Activated naive CD8-positive, alpha-beta T cell treated with anti-CD3 and anti-CD28 coated beads, Interleukin-2, amount 50 U/mL, for 24 hours (primary cell): ENCODE measurements around the gene SRP72.

ENCODE experiments used
- ATAC-seq: fragments of 150-1000 bp; cut with Tn5 transposase; one replicate; pipeline ENCODE4 v1.10.0; 2021
- DNase-seq: peaks from one replicate; pipeline ENCODE4 v3.0.0; 2021
- H3K27ac Mint-ChIP-seq: one replicate; pipeline ENCODE4 v1.8.0; 2021; ENCODE audit warnings: mild to moderate bottlenecking, mixed read lengths
- H3K27me3 Mint-ChIP-seq: one replicate; pipeline ENCODE4 v1.8.0; 2021; ENCODE audit warnings: mixed read lengths
- H3K36me3 Mint-ChIP-seq: one replicate; pipeline ENCODE4 v1.8.0; 2021; ENCODE audit warnings: low read depth, mixed read lengths
- H3K4me1 Mint-ChIP-seq: one replicate; pipeline ENCODE4 v1.8.0; 2021; ENCODE audit warnings: mixed read lengths
- H3K4me3 Mint-ChIP-seq: one replicate; pipeline ENCODE4 v1.8.0; 2021; ENCODE audit warnings: mild to moderate bottlenecking, moderate library complexity, mixed read lengths
- H3K9me3 Mint-ChIP-seq: one replicate; pipeline ENCODE4 v1.8.0; 2021; ENCODE audit warnings: mixed read lengths

The SRP72 gene

GRCh38 chr4:56550642-56551041, 83.2 kb downstream of the SRP72 start:
- Mint-ChIP-seq H3K27me3 (no peaks in the 10 kb centered on the region), H3K4me1 (peaks cover 5% of the 10 kb centered on the region), H3K9me3 (no peaks in the 10 kb centered on the region), H3K36me3 (no peaks in the 10 kb centered on the region), H3K4me3 (no peak overlapping the region), H3K27ac (no peak overlapping the region)
- ATAC-seq: no peak
- no peak for DNase-seq

DNA sequence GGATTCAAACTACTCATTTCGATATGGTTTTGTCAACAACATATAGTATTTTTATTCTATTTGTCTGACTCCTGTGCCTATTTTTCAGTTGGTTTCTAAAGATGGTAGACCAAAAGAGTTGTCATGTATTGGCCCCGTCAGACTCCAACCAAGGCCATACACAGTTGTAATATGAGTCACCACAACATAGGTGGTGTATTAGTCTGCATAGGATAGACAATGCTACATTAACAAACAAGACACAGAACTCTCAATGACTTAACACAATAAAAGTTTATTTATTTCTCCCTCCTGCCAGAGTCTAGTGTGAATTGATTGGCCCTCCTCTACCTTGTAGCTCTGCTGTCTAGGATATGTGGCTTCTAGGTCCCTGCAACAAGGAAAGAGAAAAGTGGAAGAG, 84.1 kb downstream of the SRP72 start:
- H3K36me3 Mint-ChIP-seq: no peaks in the 10 kb centered on the region
- H3K9me3 Mint-ChIP-seq: no peaks in the 10 kb centered on the region
- H3K4me3 Mint-ChIP-seq: no peak overlapping the region
- H3K4me1 Mint-ChIP-seq: peaks cover 5% of the 10 kb centered on the region
- no peak for DNase-seq
- no peaks in the 10 kb centered on the region for H3K27me3 Mint-ChIP-seq
- ATAC-seq: no peak
- no peak overlapping the region for H3K27ac Mint-ChIP-seq

GRCh38 chr4:56552273-56552672, 84.9 kb downstream of the SRP72 start:
- no peak for ATAC-seq
- Mint-ChIP-seq H3K27ac (no peak overlapping the region), H3K27me3 (no peaks in the 10 kb centered on the region)

More at GRCh38 chr4:56552273-56552672, 84.9 kb downstream of the SRP72 start:
- Mint-ChIP-seq H3K4me3 (no peak overlapping the region), H3K36me3 (no peaks in the 10 kb centered on the region), H3K9me3 (no peaks in the 10 kb centered on the region), H3K4me1 (peaks cover 5% of the 10 kb centered on the region)
- DNase-seq: no peak
